Liver (tissue), 9 donors: ENCODE results near the gene HOXC11. TPM values are rescaled to one million over a fixed set of nuclear protein-coding genes. Genes with fewer than 3 reads are reported as not detected.

ENCODE experiments used
- DNase-seq: peaks from one replicate; pipeline ENCODE4 v3.0.0-alpha.2; 2017; ENCODE audit warnings: low spot score
- H3K27ac ChIP-seq, 2 donors: one replicate each; pipeline ENCODE4 v1.7.0; 2013; ENCODE audit warnings: inconsistent platforms in 2 of 2, low read length in 2 of 2, control low read depth in 1 of 2, low read depth in 1 of 2, mild to moderate bottlenecking in 1 of 2
- H3K27me3 ChIP-seq, 4 donors: one replicate each; pipeline versions ENCODE4 v1.6.1 to v1.7.0; 2013; ENCODE audit warnings: low read length in 3 of 4, inconsistent platforms in 1 of 4, mild to moderate bottlenecking in 1 of 4, moderate library complexity in 1 of 4; ENCODE audit not compliant: control insufficient read depth in 4 of 4, insufficient read depth in 4 of 4
- H3K36me3 ChIP-seq, 4 donors: one replicate each; pipeline versions ENCODE4 v1.6.1 to v1.7.0; 2013; ENCODE audit warnings: low read length in 3 of 4, mild to moderate bottlenecking in 3 of 4, low read depth in 1 of 4, moderate library complexity in 1 of 4; ENCODE audit not compliant: control insufficient read depth in 4 of 4, insufficient read depth in 3 of 4
- H3K4me1 ChIP-seq, 4 donors: one replicate each; pipeline versions ENCODE4 v1.6.1 to v1.7.0; 2013; ENCODE audit warnings: low read length in 3 of 4, mild to moderate bottlenecking in 3 of 4, moderate library complexity in 1 of 4; ENCODE audit not compliant: control insufficient read depth in 4 of 4, insufficient read depth in 4 of 4
- H3K4me3 ChIP-seq, 3 donors: one replicate each; pipeline versions ENCODE4 v1.6.1 to v1.7.0; 2013; ENCODE audit warnings: low read length in 3 of 3, control low read depth in 1 of 3, low read depth in 1 of 3, mild to moderate bottlenecking in 1 of 3
- H3K9ac ChIP-seq, 2 donors: one replicate each; pipeline ENCODE4 v1.7.0; 2013; ENCODE audit warnings: low read length in 2 of 2, mild to moderate bottlenecking in 2 of 2, moderate library complexity in 2 of 2, control low read depth in 1 of 2, low read depth in 1 of 2
- H3K9me3 ChIP-seq, 4 donors: one replicate each; pipeline versions ENCODE4 v1.6.1 to v1.7.0; 2013; ENCODE audit warnings: low read length in 3 of 4; ENCODE audit not compliant: control insufficient read depth in 4 of 4
- EGR1 ChIP-seq, 2 donors: IDR thresholded peaks; 2 replicates each; pipeline ENCODE4 v1.6.1; 2016 to 2018; ENCODE audit warnings: antibody characterized with exemption in 2 of 2, low read depth in 2 of 2
- FOXA2 ChIP-seq: IDR thresholded peaks from 2 replicates; pipeline ENCODE4 v1.6.1; 2016; ENCODE audit warnings: antibody characterized with exemption
- HNF4G ChIP-seq: IDR thresholded peaks from 2 replicates; pipeline ENCODE4 v1.6.1; 2016; ENCODE audit warnings: antibody characterized with exemption
- NR2F2 ChIP-seq: IDR thresholded peaks from 2 replicates; pipeline ENCODE4 v1.6.1; 2016; ENCODE audit warnings: antibody characterized with exemption
- RAD21 ChIP-seq, 2 donors: IDR thresholded peaks; 2 replicates each; pipeline ENCODE4 v1.6.1; 2016; ENCODE audit warnings: antibody characterized with exemption in 2 of 2, mild to moderate bottlenecking in 2 of 2
- RXRA ChIP-seq, 2 donors: IDR thresholded peaks; 2 replicates each; pipeline ENCODE4 v1.6.1; 2017 to 2018; ENCODE audit warnings: antibody characterized with exemption in 2 of 2, mild to moderate bottlenecking in 1 of 2
- TAF1 ChIP-seq: conservative IDR thresholded peaks from 2 replicates; pipeline ENCODE4 v1.6.1; 2016; ENCODE audit warnings: antibody characterized with exemption, mild to moderate bottlenecking
- YY1 ChIP-seq: IDR thresholded peaks from 2 replicates; pipeline ENCODE4 v1.6.1; 2016; ENCODE audit warnings: antibody characterized with exemption, mild to moderate bottlenecking
- WGBS: extraction: QIAGEN DNeasy Blood & Tissue Kit; methylation state at CpG from one replicate; pipeline ENCODE4 v1.1.7; 2013; 5-methylcytosine and 5-hydroxymethylcytosine counted together
- polyA plus RNA-seq, 2 donors: library from polyadenylated mRNA; stranded (reverse) in 1 of 2; unstranded in 1 of 2; fragments of 200-250 nt in 1 of 2; fragments of >200 nt in 1 of 2; fragmentation: Nextera tagmentation in 1 of 2; extraction: Ambion mirVana in 1 of 2; gene quantifications; one replicate each; pipeline versions ENCODE4 v1.2.1 to v1.2.3, GENCODE V29; 2013 to 2015
- total RNA-seq, 2 donors: library from RNA; depleted of rRNA; stranded (reverse); fragments of >200 nt; gene quantifications; one replicate each; pipeline ENCODE4 v1.2.3, GENCODE V29; 2014
- TF ChIP-seq, protein P1 (sequence below): IDR thresholded peaks from 2 replicates; pipeline ENCODE4 v1.6.1; 2016; ENCODE audit warnings: antibody characterized with exemption
- TF ChIP-seq, protein P2 (sequence below): IDR thresholded peaks from 2 replicates; pipeline ENCODE4 v1.6.1; 2016; ENCODE audit warnings: antibody characterized with exemption
- TF ChIP-seq, protein P3 (sequence below): IDR thresholded peaks from 2 replicates; pipeline ENCODE4 v1.6.1; 2016; ENCODE audit warnings: antibody characterized with exemption, mild to moderate bottlenecking
- TF ChIP-seq, protein P4 (sequence below): IDR thresholded peaks from 2 replicates; pipeline ENCODE4 v1.6.1; 2016; ENCODE audit warnings: antibody characterized with exemption
- TF ChIP-seq, protein P5 (sequence below): fragments of 150-350 bp; IDR thresholded peaks from 2 replicates; pipeline ENCODE4 v1.5.1; 2017; ENCODE audit warnings: improper control_type of control experiment, low read depth, low read length; ENCODE audit not compliant: missing input control
- donor health status: healthy.
- donor health status: healthy.
- donor health status: healthy.
- donor health status: healthy.
- donor health status: healthy.

The HOXC11 gene
- total and polyA plus RNA-seq, 4 donors: not detected

DNA sequence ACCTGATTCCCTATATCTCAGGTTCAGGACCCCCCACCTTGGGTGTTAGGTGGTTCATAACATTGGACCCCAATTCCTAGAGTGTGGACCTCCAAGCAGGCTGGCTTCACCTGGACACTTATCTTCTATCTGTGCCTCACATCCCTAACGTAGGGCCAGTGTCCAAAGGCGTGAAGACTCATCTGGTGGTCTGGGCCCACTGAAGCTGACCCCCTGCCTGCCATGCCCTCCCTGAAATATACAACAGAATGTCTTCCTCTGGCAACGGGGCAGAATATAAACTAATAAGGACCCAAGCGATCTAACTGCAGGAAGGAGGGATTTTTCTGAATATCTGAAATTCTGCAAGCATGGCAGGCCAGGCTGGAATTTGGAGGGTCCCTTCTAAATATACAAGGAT is 28.7 kb upstream of the HOXC11 start:
- H3K4me1 ChIP-seq: no peaks in the 10 kb centered on the region
- H3K36me3 ChIP-seq: no peaks in the 10 kb centered on the region
- no peaks in the 10 kb centered on the region for H3K9me3 ChIP-seq
- no peak for DNase-seq
- no peak for TF ChIP-seq TAF1
- no peak for TF ChIP-seq FOXA2
- H3K9ac ChIP-seq: no peak overlapping the region
- 22% methylated on average over 4 of the region's 4 CpGs for WGBS
- H3K4me3 ChIP-seq: no peak overlapping the region
- H3K27ac ChIP-seq: no peak overlapping the region
- peaks cover 3 to 35% (median 28%) of the 10 kb centered on the region in 4 donors for H3K27me3 ChIP-seq

DNA sequence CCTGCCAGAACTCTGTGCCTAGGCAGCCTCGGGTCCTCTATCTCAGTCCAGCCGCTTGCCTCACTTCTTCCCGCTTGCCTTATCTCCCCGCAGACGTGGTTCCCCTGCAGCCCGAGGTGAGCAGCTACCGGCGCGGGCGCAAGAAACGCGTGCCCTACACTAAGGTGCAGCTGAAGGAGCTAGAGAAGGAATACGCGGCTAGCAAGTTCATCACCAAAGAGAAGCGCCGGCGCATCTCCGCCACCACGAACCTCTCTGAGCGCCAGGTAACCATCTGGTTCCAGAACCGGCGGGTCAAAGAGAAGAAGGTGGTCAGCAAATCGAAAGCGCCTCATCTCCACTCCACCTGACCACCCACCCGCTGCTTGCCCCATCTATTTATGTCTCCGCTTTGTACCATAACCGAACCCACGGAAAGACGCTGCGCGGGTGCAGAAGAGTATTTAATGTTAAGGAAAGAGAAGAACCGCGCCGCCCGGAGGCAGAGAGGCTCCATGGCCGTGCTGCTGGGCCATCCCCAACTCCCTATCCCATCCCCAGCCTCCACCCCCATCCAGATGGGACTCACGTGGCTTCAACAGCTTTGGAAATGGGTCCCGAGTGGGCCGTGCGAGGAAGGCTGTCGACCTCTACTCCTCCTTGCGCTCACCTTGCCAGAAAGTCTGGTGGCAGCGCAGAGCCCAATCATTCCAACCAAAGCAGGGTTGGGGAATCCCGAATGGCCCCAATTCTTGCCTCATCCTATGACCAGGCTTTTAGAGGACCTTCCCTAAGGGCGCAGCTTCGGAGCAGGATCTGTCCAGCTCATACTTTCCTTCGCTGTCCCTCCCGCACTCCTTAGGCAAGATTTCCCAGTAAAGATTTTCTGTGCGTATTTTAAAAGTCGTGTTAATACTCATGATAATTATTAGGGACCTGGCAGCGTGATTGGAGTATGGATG is 27.7 kb upstream of the HOXC11 start:
- TF ChIP-seq, protein P1, sequence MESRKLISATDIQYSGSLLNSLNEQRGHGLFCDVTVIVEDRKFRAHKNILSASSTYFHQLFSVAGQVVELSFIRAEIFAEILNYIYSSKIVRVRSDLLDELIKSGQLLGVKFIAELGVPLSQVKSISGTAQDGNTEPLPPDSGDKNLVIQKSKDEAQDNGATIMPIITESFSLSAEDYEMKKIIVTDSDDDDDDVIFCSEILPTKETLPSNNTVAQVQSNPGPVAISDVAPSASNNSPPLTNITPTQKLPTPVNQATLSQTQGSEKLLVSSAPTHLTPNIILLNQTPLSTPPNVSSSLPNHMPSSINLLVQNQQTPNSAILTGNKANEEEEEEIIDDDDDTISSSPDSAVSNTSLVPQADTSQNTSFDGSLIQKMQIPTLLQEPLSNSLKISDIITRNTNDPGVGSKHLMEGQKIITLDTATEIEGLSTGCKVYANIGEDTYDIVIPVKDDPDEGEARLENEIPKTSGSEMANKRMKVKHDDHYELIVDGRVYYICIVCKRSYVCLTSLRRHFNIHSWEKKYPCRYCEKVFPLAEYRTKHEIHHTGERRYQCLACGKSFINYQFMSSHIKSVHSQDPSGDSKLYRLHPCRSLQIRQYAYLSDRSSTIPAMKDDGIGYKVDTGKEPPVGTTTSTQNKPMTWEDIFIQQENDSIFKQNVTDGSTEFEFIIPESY: no peak
- TF ChIP-seq NR2F2 (no peak), TAF1 (no peak), HNF4G (no peak), EGR1 (IDR thresholded peaks at IDR 0.05; ENCODE audit: low read depth in 2 of 2) (no peak), RXRA (IDR thresholded peaks at IDR 0.05) (no peak), YY1 (no peak), RAD21 (IDR thresholded peaks at IDR 0.05) (no peak)
- TF ChIP-seq, protein P2, sequence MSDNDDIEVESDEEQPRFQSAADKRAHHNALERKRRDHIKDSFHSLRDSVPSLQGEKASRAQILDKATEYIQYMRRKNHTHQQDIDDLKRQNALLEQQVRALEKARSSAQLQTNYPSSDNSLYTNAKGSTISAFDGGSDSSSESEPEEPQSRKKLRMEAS: no peak
- TF ChIP-seq, protein P3, sequence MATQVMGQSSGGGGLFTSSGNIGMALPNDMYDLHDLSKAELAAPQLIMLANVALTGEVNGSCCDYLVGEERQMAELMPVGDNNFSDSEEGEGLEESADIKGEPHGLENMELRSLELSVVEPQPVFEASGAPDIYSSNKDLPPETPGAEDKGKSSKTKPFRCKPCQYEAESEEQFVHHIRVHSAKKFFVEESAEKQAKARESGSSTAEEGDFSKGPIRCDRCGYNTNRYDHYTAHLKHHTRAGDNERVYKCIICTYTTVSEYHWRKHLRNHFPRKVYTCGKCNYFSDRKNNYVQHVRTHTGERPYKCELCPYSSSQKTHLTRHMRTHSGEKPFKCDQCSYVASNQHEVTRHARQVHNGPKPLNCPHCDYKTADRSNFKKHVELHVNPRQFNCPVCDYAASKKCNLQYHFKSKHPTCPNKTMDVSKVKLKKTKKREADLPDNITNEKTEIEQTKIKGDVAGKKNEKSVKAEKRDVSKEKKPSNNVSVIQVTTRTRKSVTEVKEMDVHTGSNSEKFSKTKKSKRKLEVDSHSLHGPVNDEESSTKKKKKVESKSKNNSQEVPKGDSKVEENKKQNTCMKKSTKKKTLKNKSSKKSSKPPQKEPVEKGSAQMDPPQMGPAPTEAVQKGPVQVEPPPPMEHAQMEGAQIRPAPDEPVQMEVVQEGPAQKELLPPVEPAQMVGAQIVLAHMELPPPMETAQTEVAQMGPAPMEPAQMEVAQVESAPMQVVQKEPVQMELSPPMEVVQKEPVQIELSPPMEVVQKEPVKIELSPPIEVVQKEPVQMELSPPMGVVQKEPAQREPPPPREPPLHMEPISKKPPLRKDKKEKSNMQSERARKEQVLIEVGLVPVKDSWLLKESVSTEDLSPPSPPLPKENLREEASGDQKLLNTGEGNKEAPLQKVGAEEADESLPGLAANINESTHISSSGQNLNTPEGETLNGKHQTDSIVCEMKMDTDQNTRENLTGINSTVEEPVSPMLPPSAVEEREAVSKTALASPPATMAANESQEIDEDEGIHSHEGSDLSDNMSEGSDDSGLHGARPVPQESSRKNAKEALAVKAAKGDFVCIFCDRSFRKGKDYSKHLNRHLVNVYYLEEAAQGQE: no peak
- TF ChIP-seq, protein P4, sequence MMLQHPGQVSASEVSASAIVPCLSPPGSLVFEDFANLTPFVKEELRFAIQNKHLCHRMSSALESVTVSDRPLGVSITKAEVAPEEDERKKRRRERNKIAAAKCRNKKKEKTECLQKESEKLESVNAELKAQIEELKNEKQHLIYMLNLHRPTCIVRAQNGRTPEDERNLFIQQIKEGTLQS: no peak
- TF ChIP-seq, protein P5, sequence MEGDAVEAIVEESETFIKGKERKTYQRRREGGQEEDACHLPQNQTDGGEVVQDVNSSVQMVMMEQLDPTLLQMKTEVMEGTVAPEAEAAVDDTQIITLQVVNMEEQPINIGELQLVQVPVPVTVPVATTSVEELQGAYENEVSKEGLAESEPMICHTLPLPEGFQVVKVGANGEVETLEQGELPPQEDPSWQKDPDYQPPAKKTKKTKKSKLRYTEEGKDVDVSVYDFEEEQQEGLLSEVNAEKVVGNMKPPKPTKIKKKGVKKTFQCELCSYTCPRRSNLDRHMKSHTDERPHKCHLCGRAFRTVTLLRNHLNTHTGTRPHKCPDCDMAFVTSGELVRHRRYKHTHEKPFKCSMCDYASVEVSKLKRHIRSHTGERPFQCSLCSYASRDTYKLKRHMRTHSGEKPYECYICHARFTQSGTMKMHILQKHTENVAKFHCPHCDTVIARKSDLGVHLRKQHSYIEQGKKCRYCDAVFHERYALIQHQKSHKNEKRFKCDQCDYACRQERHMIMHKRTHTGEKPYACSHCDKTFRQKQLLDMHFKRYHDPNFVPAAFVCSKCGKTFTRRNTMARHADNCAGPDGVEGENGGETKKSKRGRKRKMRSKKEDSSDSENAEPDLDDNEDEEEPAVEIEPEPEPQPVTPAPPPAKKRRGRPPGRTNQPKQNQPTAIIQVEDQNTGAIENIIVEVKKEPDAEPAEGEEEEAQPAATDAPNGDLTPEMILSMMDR: no peak
- Histone ChIP-seq H3K27ac (no peak overlapping the region), H3K9me3 (no peaks in the 10 kb centered on the region), H3K27me3 (peaks cover 5 to 36% (median 28%) of the 10 kb centered on the region in 4 donors), H3K9ac (no peak overlapping the region), H3K4me3 (no peak overlapping the region), H3K36me3 (no peaks in the 10 kb centered on the region), H3K4me1 (no peaks in the 10 kb centered on the region)
- WGBS: 7% methylated on average over 51 of the region's 51 CpGs
- no peak for DNase-seq
